Measurements from ENCODE around the gene FBXO44. TPM values are rescaled to one million over a fixed set of nuclear protein-coding genes. Genes with fewer than 3 reads are reported as not detected.
"Not testable (repeated sequence)": the region's sequence is repeated elsewhere in the genome, so short reads cannot be mapped to it uniquely, and the experiment has no call there.

Gene FBXO44
- 10 to 100 TPM; 21.6 to 23.6 TPM for total RNA-seq

DNA sequence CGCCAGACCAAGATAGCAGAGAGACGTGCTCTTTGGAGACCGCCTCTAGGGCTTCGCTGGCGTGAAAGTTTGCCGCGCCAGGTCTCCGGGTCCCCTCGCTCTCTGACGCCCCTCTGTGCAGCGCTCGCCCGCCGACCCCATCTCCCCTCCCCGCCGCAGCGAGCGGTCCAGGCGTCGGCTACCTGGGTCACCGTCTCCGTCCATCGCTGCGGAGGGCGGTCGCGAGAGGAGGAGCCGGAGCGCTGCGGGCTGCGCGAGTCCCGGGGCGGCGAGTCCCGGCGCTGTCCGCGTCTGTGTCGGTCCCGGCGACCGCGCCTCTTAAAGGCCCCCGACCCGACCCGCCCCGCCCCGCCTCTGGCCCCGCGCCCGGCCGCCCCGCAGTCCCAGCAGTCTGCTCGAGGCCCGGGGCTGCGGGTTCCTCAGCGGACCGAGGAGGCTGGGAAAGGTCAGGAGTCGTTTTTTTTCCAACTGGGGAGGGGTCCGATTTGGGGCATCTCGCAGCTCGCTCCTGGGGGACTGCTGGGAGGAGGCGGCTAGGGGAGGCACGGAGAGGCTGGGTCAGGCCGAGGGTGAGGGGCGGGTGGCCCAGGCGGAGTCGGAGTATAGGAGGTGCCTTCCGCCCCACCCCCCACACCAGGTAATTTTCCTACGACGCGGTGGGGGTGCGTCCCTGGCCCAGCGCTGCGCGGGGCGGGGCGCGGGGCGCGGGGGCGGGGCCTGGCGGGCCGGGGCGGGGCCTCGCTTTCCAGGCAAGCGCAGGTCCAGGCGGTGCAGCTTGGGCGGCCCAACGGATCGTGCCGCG lies at the start of gene FBXO44, which contains the start of gene FBXO2:
TSS of gene FBXO44 (plus strand) at position 741 of the 802 bp plus-strand sequence. CDS start 959 bp downstream, outside the sequence.
TSS of gene FBXO2 (minus strand) at position 293 of the 802 bp plus-strand sequence. CDS start at position 204, 89 bp downstream.
- CTCF ChIA-PET: interaction anchor here (0.9 to 2.9 kb wide), 4 partner anchors 9 to 66 kb away, joined by 3 to 15 read pairs (median 7); partner anchors contain the start of gene FBXO6
- Mint-ChIP-seq H3K27me3 (ENCODE audit: low read depth) (no peaks in the 10 kb centered on the region), H3K4me1 (ENCODE audit: low read depth) (peaks cover 24% of the 10 kb centered on the region), H3K4me3 (peak within 1 kb of the TSS; percentile 75), H3K36me3 (ENCODE audit: low read depth) (no peaks in the 10 kb centered on the region), H3K9me3 (no peaks in the 10 kb centered on the region), H3K27ac (no peak within 1 kb of the TSS)
- peak; percentile 64 for DNase-seq
- intact Hi-C loops (cut with micrococcal nuclease): loop anchor here (1.0 to 5.0 kb wide), 5 partner anchors 10 to 253 kb away; partner anchors contain the start of genes CLCN6, FBXO6, MAD2L2 and MTHFR

DNA sequence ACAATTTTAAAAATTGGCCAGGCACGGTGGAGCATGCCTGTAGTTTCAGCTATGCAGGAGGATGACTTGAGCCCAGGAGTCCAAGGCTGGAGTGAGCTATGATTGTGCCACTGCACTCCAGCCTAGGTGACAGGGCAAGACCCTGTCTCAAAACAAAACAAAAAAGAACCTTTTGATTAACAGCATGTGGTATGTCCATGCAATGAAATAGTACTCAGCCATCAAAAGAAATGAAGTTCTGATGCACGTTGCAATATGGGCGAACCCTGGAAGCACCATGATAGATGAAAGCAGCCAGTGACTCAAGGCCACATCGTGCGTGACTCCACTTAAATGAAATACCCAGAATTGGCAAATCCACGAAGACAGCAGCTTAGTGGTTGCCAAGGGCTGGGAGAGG lies 47.9 kb upstream of the FBXO44 start:
- no peak overlapping the region for H3K4me3 Mint-ChIP-seq
- H3K9me3 Mint-ChIP-seq: no peaks in the 10 kb centered on the region
- H3K27ac Mint-ChIP-seq: no peak overlapping the region
- CTCF ChIA-PET: interaction anchor here (0.7 kb wide), 1 partner anchor 287 kb away, joined by 3 read pairs; no protein-coding TSS in a partner anchor
- intact Hi-C loops (cut with micrococcal nuclease): no loop called here
- H3K27me3 Mint-ChIP-seq (ENCODE audit: low read depth): no peaks in the 10 kb centered on the region
- no peaks in the 10 kb centered on the region for H3K4me1 Mint-ChIP-seq (ENCODE audit: low read depth)
- DNase-seq: no peak
- no peaks in the 10 kb centered on the region for H3K36me3 Mint-ChIP-seq (ENCODE audit: low read depth)

- H3K36me3 Mint-ChIP-seq (ENCODE audit: low read depth); H3K4me3 Mint-ChIP-seq; H3K9me3 Mint-ChIP-seq; DNase-seq; H3K27me3 Mint-ChIP-seq (ENCODE audit: low read depth); H3K4me1 Mint-ChIP-seq (ENCODE audit: low read depth); H3K27ac Mint-ChIP-seq; intact Hi-C loops (cut with micrococcal nuclease); CTCF ChIA-PET: not testable (repeated sequence)
Measured at GRCh38 chr1:11608596-11609130, 46.0 kb upstream of the FBXO44 start.

DNA sequence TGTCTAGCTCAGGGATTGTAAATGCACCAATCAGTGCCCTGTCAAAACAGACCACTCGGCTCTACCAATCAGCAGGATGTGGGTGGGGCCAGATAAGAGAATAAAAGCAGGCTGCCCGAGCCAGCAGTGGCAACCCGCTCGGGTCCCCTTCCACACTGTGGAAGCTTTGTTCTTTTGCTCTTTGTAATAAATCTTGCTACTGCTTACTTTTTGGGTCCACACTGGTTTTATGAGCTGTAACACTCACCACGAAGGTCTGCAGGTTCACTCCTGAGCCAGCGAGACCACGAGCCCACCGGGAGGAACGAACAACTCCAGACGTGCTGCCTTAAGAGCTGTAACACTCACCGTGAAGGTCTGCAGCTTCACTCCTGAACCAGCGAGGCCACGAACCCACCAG lies 45.3 kb upstream of the FBXO44 start:
- DNase-seq; H3K4me3 Mint-ChIP-seq; H3K9me3 Mint-ChIP-seq; H3K27me3 Mint-ChIP-seq (ENCODE audit: low read depth); H3K4me1 Mint-ChIP-seq (ENCODE audit: low read depth); H3K27ac Mint-ChIP-seq; H3K36me3 Mint-ChIP-seq (ENCODE audit: low read depth); intact Hi-C loops (cut with micrococcal nuclease): not testable (repeated sequence)
- CTCF ChIA-PET: interaction anchor here (1.6 kb wide), 1 partner anchor 33 kb away, joined by 3 read pairs; no protein-coding TSS in a partner anchor

DNA sequence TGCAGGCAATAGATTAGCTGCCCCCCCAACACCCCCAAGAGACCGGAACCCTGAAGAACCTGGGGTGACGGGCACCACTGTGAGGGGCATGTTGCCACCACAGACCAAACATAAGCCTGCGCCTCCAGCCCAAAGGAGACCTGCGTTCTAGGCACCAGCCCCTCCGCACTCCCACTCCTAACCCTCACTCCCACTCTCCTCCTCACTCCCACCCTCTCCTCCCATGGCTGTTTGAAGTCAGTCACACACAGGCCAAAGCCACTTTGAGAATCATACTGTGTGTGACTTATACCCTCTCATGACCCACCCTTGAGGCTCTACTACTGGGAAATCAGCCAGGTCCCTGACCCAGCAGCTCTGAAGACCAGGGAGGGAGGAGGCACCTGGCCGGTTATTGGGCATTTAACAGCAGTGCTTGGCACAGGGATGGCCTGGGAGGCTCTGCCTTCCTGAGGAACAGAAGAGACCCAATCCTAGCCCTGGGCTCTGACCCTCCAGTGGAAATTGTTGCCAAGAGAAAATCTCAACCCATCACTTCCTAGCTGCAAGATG lies 44.0 kb upstream of the FBXO44 start:
- CTCF ChIA-PET: interaction anchor here (1.0 to 1.6 kb wide), 3 partner anchors 32 to 40 kb away, joined by 3 read pairs; no protein-coding TSS in a partner anchor
- intact Hi-C loops (cut with micrococcal nuclease): no loop called here
- H3K27me3 Mint-ChIP-seq (ENCODE audit: low read depth): no peaks in the 10 kb centered on the region

DNA sequence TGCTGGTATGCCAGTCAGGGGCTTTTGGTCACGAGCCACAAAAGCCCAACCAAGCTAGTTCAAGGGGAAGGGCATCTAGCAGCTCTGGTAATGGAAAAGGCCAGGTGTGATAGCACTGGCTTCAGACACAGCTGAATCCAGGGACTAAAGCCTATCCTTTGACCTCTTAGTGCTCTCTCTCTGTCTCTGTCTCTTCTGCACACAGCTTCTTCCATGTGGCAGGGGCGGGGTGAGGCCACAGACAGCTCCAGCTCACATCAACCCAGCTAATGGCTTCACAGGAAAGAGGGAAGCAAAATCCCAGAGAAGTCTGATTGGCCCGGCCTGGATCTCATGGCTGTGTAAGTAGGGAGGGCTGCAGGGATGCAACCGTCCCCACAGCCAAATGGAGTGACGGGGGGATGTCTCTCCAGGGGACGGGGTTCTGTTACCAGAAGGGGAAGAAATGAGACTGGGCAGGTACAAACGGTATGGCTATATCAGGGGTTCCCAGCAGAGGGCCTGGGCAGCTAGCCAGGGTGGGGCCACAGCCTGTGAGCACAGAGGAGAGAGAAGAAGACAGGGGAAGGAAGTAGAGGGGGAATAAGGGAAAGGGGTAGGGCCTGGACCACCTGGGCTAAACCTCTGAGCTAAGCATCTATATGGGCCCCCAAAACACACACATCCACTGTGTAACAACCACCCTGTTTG lies 42.9 kb upstream of the FBXO44 start:
- H3K4me1 Mint-ChIP-seq (ENCODE audit: low read depth): no peaks in the 10 kb centered on the region
- no peak for DNase-seq
- H3K9me3 Mint-ChIP-seq: no peaks in the 10 kb centered on the region
- intact Hi-C loops (cut with micrococcal nuclease): no loop called here
- H3K4me3 Mint-ChIP-seq: no peak overlapping the region
- H3K27ac Mint-ChIP-seq: no peak overlapping the region
- CTCF ChIA-PET: interaction anchor here (1.0 to 1.3 kb wide), 4 partner anchors 34 to 44 kb away, joined by 3 to 5 read pairs (median 3); no protein-coding TSS in a partner anchor
- H3K36me3 Mint-ChIP-seq (ENCODE audit: low read depth): no peaks in the 10 kb centered on the region
- H3K27me3 Mint-ChIP-seq (ENCODE audit: low read depth): no peaks in the 10 kb centered on the region

More for the DNA sequence above, 44.0 kb upstream of the FBXO44 start:
- DNase-seq: no peak
- H3K4me3 Mint-ChIP-seq: no peak overlapping the region
- H3K36me3 Mint-ChIP-seq (ENCODE audit: low read depth): no peaks in the 10 kb centered on the region
- no peaks in the 10 kb centered on the region for H3K9me3 Mint-ChIP-seq
- no peak overlapping the region for H3K27ac Mint-ChIP-seq
- no peaks in the 10 kb centered on the region for H3K4me1 Mint-ChIP-seq (ENCODE audit: low read depth)

GRCh38 chr1:11613347-11613746 lies 41.3 kb upstream of the FBXO44 start:
- CTCF ChIA-PET: interaction anchor here (1.3 kb wide), 1 partner anchor 42 kb away, joined by 3 read pairs; no protein-coding TSS in a partner anchor
- no peak overlapping the region for H3K4me3 Mint-ChIP-seq
- no peaks in the 10 kb centered on the region for H3K36me3 Mint-ChIP-seq (ENCODE audit: low read depth)
- H3K27me3 Mint-ChIP-seq (ENCODE audit: low read depth): peaks cover 3% of the 10 kb centered on the region
- H3K27ac Mint-ChIP-seq: no peak overlapping the region
- no peaks in the 10 kb centered on the region for H3K9me3 Mint-ChIP-seq
- no peaks in the 10 kb centered on the region for H3K4me1 Mint-ChIP-seq (ENCODE audit: low read depth)
- intact Hi-C loops (cut with micrococcal nuclease): no loop called here
- no peak for DNase-seq

GRCh38 chr1:11615090-11615489 lies 39.6 kb upstream of the FBXO44 start:
- intact Hi-C loops (cut with micrococcal nuclease): no loop called here
- CTCF ChIA-PET: no interaction called here
- Mint-ChIP-seq H3K4me1 (ENCODE audit: low read depth) (no peaks in the 10 kb centered on the region), H3K36me3 (ENCODE audit: low read depth) (no peaks in the 10 kb centered on the region), H3K27me3 (ENCODE audit: low read depth) (peaks cover 3% of the 10 kb centered on the region), H3K27ac (no peak overlapping the region), H3K4me3 (no peak overlapping the region), H3K9me3 (no peaks in the 10 kb centered on the region)
- no peak for DNase-seq

GRCh38 chr1:11616766-11617165 lies 37.9 kb upstream of the FBXO44 start:
- Mint-ChIP-seq H3K27ac (no peak overlapping the region), H3K4me1 (ENCODE audit: low read depth) (no peaks in the 10 kb centered on the region), H3K36me3 (ENCODE audit: low read depth) (no peaks in the 10 kb centered on the region), H3K27me3 (ENCODE audit: low read depth) (peaks cover 3% of the 10 kb centered on the region), H3K9me3 (no peaks in the 10 kb centered on the region), H3K4me3 (no peak overlapping the region)
- CTCF ChIA-PET: interaction anchor here (0.6 to 1.3 kb wide), 2 partner anchors 25 to 94 kb away, joined by 3 read pairs; no protein-coding TSS in a partner anchor
- no peak for DNase-seq
- intact Hi-C loops (cut with micrococcal nuclease): no loop called here

DNA sequence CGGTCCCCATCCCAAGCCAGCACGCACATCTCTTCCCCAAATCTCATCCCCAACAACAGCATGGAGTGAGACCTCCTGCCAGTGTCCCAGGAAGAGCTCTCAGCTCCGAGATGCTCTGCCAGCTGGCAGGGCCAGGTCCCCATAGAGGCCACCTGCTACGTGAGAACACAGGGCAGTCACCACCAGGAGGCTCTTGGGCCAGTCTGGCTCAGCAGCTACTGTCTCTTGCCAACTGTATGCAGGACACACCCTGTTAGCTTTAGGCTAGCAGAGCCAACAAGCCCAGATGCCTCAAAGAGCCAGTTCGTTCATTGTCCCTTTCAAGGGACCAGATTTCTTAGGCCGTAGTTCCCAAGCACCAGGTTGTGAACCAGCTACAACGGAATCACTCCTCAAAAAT lies 37.4 kb upstream of the FBXO44 start:
- no peak overlapping the region for H3K27ac Mint-ChIP-seq
- H3K4me3 Mint-ChIP-seq: no peak overlapping the region
- H3K36me3 Mint-ChIP-seq (ENCODE audit: low read depth): no peaks in the 10 kb centered on the region
- no peak for DNase-seq
- CTCF ChIA-PET: interaction anchor here (1.3 kb wide), 1 partner anchor 25 kb away, joined by 3 read pairs; no protein-coding TSS in a partner anchor
- H3K27me3 Mint-ChIP-seq (ENCODE audit: low read depth): peaks cover 3% of the 10 kb centered on the region
- H3K4me1 Mint-ChIP-seq (ENCODE audit: low read depth): no peaks in the 10 kb centered on the region
- intact Hi-C loops (cut with micrococcal nuclease): no loop called here
- H3K9me3 Mint-ChIP-seq: no peaks in the 10 kb centered on the region

DNA sequence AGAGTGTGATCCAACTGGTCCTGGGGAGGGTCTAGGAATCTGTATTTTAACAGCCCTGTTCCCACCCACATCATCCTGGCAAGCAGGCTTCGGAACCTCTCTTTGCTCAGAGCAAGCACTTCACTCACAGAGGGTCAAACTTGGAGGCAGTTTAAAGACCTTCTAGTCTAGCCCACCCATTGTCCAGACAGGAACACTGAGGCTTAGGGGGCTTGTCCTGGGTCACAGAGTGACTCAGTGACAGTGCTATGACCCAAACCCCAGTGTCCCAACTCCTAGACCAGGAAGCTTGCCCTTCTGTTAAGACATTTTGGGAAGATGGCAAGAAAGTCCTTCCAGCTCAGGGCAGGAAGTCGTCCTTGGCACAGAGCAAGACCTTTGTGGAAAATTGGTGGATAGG lies 36.9 kb upstream of the FBXO44 start:
- peaks cover 3% of the 10 kb centered on the region for H3K27me3 Mint-ChIP-seq (ENCODE audit: low read depth)
- CTCF ChIA-PET: interaction anchor here (1.3 kb wide), 1 partner anchor 24 kb away, joined by 3 read pairs; no protein-coding TSS in a partner anchor
- no peaks in the 10 kb centered on the region for H3K4me1 Mint-ChIP-seq (ENCODE audit: low read depth)
- no peak overlapping the region for H3K27ac Mint-ChIP-seq
- no peaks in the 10 kb centered on the region for H3K36me3 Mint-ChIP-seq (ENCODE audit: low read depth)
- no peak for DNase-seq
- no peak overlapping the region for H3K4me3 Mint-ChIP-seq
- H3K9me3 Mint-ChIP-seq: no peaks in the 10 kb centered on the region
- intact Hi-C loops (cut with micrococcal nuclease): no loop called here

DNA sequence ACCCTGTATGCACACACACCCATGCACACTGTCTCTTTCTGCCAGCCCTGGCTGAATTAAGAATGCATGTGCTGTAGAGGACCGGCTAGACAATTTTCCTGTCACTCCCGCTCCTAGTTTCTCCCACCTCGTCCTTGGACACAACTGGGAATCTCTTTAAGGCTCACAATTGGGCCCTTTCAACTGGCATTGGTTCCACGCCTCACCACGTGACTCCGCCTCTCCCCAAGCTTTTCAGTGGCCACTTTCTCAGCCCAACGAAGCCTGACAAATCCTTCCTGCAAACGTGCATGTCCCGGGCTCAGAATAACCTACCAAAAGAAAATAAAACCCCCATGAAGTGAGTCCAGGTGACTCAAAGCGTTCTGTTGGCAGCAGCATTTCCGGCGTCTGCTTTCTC lies 34.3 kb upstream of the FBXO44 start:
- H3K36me3 Mint-ChIP-seq (ENCODE audit: low read depth): no peaks in the 10 kb centered on the region
- peaks cover 3% of the 10 kb centered on the region for H3K27me3 Mint-ChIP-seq (ENCODE audit: low read depth)
- intact Hi-C loops (cut with micrococcal nuclease): no loop called here
- CTCF ChIA-PET: no interaction called here
- H3K4me1 Mint-ChIP-seq (ENCODE audit: low read depth): no peaks in the 10 kb centered on the region
- H3K27ac Mint-ChIP-seq: no peak overlapping the region
- no peaks in the 10 kb centered on the region for H3K9me3 Mint-ChIP-seq
- no peak overlapping the region for H3K4me3 Mint-ChIP-seq
- DNase-seq: no peak
